Measurements from ENCODE around the gene POLRMT.

The POLRMT gene

GRCh38 chr19:625257-625656, 8.1 kb downstream of the POLRMT start:
- no peaks in the 10 kb centered on the region for H3K9me3 ChIP-seq (ENCODE audit: control insufficient read depth, low read length)
- no peak overlapping the region for H3K4me2 ChIP-seq (ENCODE audit: low read length)

GRCh38 chr19:624433-625109, 8.8 kb downstream of the POLRMT start:
- Histone ChIP-seq H3K4me1 (no peaks in the 10 kb centered on the region), H3K4me2 (ENCODE audit: low read length) (no peak overlapping the region), H3K79me2 (peaks cover 2% of the 10 kb centered on the region), H3K4me3 (ENCODE audit: low read depth, low read length) (no peak overlapping the region), H3K27ac (no peak overlapping the region), H3K36me3 (ENCODE audit: control insufficient read depth, insufficient read depth, low read length) (no peaks in the 10 kb centered on the region), H3K9me3 (ENCODE audit: control insufficient read depth, low read length) (no peaks in the 10 kb centered on the region), H3K27me3 (ENCODE audit: control insufficient read depth, insufficient read depth, low read length) (no peaks in the 10 kb centered on the region), H2AFZ (no peak overlapping the region), H3K9ac (no peak overlapping the region)
- no peak for TF ChIP-seq CTCF (IDR thresholded peaks at IDR 0.05)

More at GRCh38 chr19:625257-625656, 8.1 kb downstream of the POLRMT start:
- H3K4me1 ChIP-seq, result no peaks in the 10 kb centered on the region
- no peak overlapping the region for H2AFZ ChIP-seq
- no peaks in the 10 kb centered on the region for H3K36me3 ChIP-seq (ENCODE audit: control insufficient read depth, insufficient read depth, low read length)
- H3K9ac ChIP-seq, result no peak overlapping the region
- no peak overlapping the region for H3K27ac ChIP-seq
- H3K79me2 ChIP-seq, result peaks cover 2% of the 10 kb centered on the region
- no peak overlapping the region for H3K4me3 ChIP-seq (ENCODE audit: low read depth, low read length)
- H3K27me3 ChIP-seq (ENCODE audit: control insufficient read depth, insufficient read depth, low read length), result no peaks in the 10 kb centered on the region
- TF ChIP-seq CTCF (IDR thresholded peaks at IDR 0.05), result no peak

DNA sequence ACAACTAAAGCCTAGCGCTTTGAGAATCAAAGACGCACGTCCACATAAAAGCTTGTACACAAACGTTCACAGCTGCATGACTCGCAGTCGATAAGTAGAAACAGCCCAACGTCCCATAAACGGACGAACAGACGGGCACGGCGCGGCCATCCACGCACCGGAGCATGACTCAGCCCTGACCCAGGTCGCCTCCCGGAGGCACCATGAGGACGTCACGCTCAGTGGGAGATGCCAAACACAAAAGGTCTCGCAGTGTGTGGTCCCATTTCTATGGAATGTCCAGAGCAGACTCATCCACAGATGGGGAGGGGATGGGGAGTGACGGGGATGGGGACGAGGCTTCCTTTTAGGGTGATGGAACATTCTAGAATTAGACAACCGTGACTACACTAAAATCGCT, 9.4 kb downstream of the POLRMT start:
- no peaks in the 10 kb centered on the region for H3K4me1 ChIP-seq
- no peak for TF ChIP-seq CTCF (IDR thresholded peaks at IDR 0.05)
- no peak overlapping the region for H3K4me3 ChIP-seq (ENCODE audit: low read depth, low read length)
- H3K79me2 ChIP-seq, result peaks cover 2% of the 10 kb centered on the region
- no peak overlapping the region for H3K9ac ChIP-seq
- no peak overlapping the region for H3K4me2 ChIP-seq (ENCODE audit: low read length)
- no peak overlapping the region for H3K27ac ChIP-seq
- H3K27me3 ChIP-seq (ENCODE audit: control insufficient read depth, insufficient read depth, low read length), result no peaks in the 10 kb centered on the region
- no peaks in the 10 kb centered on the region for H3K9me3 ChIP-seq (ENCODE audit: control insufficient read depth, low read length)
- H2AFZ ChIP-seq, result no peak overlapping the region
- H3K36me3 ChIP-seq (ENCODE audit: control insufficient read depth, insufficient read depth, low read length), result no peaks in the 10 kb centered on the region

- no peak overlapping the region for H3K4me3 ChIP-seq (ENCODE audit: low read depth, low read length)
- H3K36me3 ChIP-seq (ENCODE audit: control insufficient read depth, insufficient read depth, low read length), result no peaks in the 10 kb centered on the region
- no peak overlapping the region for H3K4me2 ChIP-seq (ENCODE audit: low read length)
- no peaks in the 10 kb centered on the region for H3K27me3 ChIP-seq (ENCODE audit: control insufficient read depth, insufficient read depth, low read length)
- TF ChIP-seq CTCF (IDR thresholded peaks at IDR 0.05), result no peak
- H3K79me2 ChIP-seq, result no peaks in the 10 kb centered on the region
- H3K4me1 ChIP-seq, result no peaks in the 10 kb centered on the region
- H3K9me3 ChIP-seq (ENCODE audit: control insufficient read depth, low read length), result no peaks in the 10 kb centered on the region
- H2AFZ ChIP-seq, result no peak overlapping the region
- H3K27ac ChIP-seq, result no peak overlapping the region
- H3K9ac ChIP-seq, result no peak overlapping the region
Observed at GRCh38 chr19:623175-623916, 10.0 kb downstream of the POLRMT start.
